ENCODE data around the gene HOXA3. TPM values are rescaled to one million over a fixed set of nuclear protein-coding genes. Genes with fewer than 3 reads are reported as not detected.

The HOXA3 gene
- polyA plus RNA-seq, 1 donor (not counting 4 experiments of a cell fraction or from before 2014, with no cell fraction given) = 0.58 TPM

DNA sequence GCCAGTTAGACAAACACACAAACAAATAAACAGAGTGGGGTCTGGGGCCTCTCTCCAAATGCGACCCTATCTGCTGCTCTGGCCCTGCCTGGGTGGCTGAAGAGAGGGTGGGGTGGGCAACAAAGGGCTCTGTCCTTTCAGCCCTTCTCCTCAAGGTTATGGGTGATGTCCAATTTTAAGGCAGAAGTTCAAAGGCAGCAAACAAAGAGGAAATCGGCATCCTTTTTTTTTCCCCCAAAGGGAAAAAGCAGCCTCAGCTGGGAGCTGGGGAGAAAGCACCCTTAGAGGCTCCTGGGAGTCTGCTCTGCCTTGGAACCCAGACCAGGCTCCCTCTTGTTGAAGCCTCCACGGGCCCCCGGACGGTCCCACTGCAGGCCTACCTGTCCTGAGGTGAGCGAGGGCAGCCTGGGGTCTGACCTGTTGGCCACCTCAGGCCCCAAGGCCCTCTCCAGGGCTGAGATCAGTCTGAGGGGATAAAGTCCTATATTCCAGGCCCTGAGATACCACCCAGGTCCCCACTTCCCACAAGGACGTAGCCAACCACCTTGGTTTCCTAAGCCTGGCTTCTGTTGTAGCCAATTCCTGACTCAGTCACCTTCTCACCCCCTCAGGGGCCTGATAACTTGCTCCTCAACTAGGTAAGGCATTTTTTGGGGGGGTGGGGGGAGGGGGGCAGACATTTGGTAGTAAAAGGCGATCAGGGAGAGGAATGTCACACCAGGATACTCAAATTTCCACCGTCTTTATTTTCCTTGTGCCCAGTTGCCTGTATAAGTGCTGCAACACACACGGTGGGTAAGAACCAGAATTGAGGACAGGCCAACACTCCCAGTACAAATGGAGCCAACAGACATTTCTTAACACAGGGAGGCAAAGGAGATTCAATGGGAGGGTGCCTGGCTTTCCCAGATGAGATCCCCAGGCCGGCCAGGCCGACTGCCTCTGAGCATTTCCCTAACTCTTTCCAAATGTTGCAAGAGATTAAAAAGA lies 28.3 kb upstream of the HOXA3 start:
- peaks cover 37% of the 10 kb centered on the region for H3K27me3 ChIP-seq (ENCODE audit: control insufficient read depth, extremely low read depth, insufficient read depth, low read length)
- H3K9me1 ChIP-seq (ENCODE audit: control insufficient read depth, extremely low read depth, insufficient read depth, low read length) = no peaks in the 10 kb centered on the region
- no peaks in the 10 kb centered on the region for H4K20me1 ChIP-seq (ENCODE audit: control insufficient read depth, extremely low read depth, insufficient read depth, low read length)
- no peak for DNase-seq (ENCODE audit: low read depth, low spot score)
- no peaks in the 10 kb centered on the region for H3K79me2 ChIP-seq (ENCODE audit: control insufficient read depth, insufficient read depth, low read length)
- H2AFZ ChIP-seq (ENCODE audit: control insufficient read depth, low read length) = no peak overlapping the region
- H3K36me3 ChIP-seq (ENCODE audit: control insufficient read depth in 2 of 2, extremely low read depth in 1 of 2, insufficient read depth in 2 of 2, low read length in 2 of 2) = no peaks in the 10 kb centered on the region
- no peak overlapping the region for H3K4me2 ChIP-seq (ENCODE audit: control insufficient read depth, extremely low read depth, insufficient read depth, low read depth, low read length)
- H3K9me3 ChIP-seq (ENCODE audit: control insufficient read depth, low read depth, low read length) = no peaks in the 10 kb centered on the region
- H3K27ac ChIP-seq (ENCODE audit: control insufficient read depth, insufficient read depth, low read length) = no peak overlapping the region
- H3K9ac ChIP-seq (ENCODE audit: control insufficient read depth, extremely low read depth, insufficient read depth, low read length) = no peak overlapping the region
- FAIRE-seq = no peak
- dilution Hi-C loops (cut with MboI; ENCODE audit: extremely low pct_ligation_motif_present, low sequenced_read_pairs) = no loop called here
- TF ChIP-seq, protein P1, sequence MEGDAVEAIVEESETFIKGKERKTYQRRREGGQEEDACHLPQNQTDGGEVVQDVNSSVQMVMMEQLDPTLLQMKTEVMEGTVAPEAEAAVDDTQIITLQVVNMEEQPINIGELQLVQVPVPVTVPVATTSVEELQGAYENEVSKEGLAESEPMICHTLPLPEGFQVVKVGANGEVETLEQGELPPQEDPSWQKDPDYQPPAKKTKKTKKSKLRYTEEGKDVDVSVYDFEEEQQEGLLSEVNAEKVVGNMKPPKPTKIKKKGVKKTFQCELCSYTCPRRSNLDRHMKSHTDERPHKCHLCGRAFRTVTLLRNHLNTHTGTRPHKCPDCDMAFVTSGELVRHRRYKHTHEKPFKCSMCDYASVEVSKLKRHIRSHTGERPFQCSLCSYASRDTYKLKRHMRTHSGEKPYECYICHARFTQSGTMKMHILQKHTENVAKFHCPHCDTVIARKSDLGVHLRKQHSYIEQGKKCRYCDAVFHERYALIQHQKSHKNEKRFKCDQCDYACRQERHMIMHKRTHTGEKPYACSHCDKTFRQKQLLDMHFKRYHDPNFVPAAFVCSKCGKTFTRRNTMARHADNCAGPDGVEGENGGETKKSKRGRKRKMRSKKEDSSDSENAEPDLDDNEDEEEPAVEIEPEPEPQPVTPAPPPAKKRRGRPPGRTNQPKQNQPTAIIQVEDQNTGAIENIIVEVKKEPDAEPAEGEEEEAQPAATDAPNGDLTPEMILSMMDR (optimal IDR thresholded peaks at IDR 0.05 in 1 of 3, IDR thresholded peaks at IDR 0.05 in 1 of 3, conservative IDR thresholded peaks at IDR 0.05 in 1 of 3; ENCODE audit: extremely low read depth in 1 of 3, insufficient read depth in 2 of 3, low read length in 3 of 3) = no peak
- TF ChIP-seq EZH2 (IDR thresholded peaks at IDR 0.05; ENCODE audit: low read length) = no peak
- H3K4me3 ChIP-seq (ENCODE audit: control insufficient read depth in 2 of 3, extremely low read depth in 1 of 3, insufficient read depth in 2 of 3, low read depth in 1 of 3, low read length in 3 of 3) = no peak overlapping the region
- peaks cover 13% of the 10 kb centered on the region for H3K4me1 ChIP-seq (ENCODE audit: control insufficient read depth, extremely low read depth, insufficient read depth, low read length)

DNA sequence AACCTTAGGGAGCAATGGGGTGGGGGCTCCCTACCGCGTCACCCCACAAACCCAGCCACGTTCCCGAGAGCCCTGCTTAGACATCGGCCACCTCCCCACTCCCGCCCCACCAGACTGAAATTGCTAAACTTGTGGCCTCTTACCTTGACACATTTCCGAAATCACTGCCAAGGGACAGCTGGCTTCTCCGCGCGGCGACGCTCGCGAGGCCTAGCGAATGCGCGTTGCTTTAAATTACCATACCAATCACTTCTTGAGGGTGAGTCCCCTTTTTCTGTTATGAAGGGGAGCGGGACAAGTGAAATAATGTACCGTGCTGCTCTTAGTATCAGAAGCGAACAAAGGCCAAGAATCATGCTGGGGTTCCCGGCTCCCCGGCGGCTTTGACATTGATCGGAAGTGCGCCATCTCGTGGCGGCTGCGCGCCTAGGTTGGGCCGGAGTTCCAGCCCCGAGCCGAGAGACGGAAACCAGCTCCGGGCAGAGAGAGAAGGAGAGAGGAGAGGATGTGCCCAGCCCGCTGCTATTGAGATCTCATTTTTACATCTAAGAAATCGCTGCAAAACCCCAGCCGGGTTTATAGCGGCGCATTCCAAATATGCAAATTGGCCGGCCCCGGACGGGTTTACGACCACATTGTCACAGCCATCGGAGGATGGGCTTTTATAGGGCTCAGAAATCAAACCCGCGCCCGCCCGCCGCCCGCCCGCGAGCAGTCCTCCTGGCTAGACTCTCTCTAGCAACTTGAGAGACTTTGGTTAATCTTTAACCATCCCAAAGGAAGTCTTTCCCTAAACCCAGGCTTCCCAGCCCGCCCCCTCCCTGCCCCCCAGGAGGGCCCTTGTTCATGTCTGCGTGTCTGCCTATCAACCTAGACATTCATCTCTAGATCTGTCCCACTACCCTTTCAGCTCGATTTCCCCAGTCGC lies 27.4 kb upstream of the HOXA3 start:
- no peak overlapping the region for H3K27ac ChIP-seq (ENCODE audit: control insufficient read depth, insufficient read depth, low read length)
- H3K4me1 ChIP-seq (ENCODE audit: control insufficient read depth, extremely low read depth, insufficient read depth, low read length) = peaks cover 10% of the 10 kb centered on the region
- H3K27me3 ChIP-seq (ENCODE audit: control insufficient read depth, extremely low read depth, insufficient read depth, low read length) = peaks cover 32% of the 10 kb centered on the region
- no peaks in the 10 kb centered on the region for H3K9me1 ChIP-seq (ENCODE audit: control insufficient read depth, extremely low read depth, insufficient read depth, low read length)
- FAIRE-seq (peak; percentile 20), DNase-seq (ENCODE audit: low read depth, low spot score) (no peak)
- no peak overlapping the region for H3K9ac ChIP-seq (ENCODE audit: control insufficient read depth, extremely low read depth, insufficient read depth, low read length)
- H3K79me2 ChIP-seq (ENCODE audit: control insufficient read depth, insufficient read depth, low read length) = no peaks in the 10 kb centered on the region
- no peaks in the 10 kb centered on the region for H4K20me1 ChIP-seq (ENCODE audit: control insufficient read depth, extremely low read depth, insufficient read depth, low read length)
- H3K36me3 ChIP-seq (ENCODE audit: control insufficient read depth in 2 of 2, extremely low read depth in 1 of 2, insufficient read depth in 2 of 2, low read length in 2 of 2) = no peaks in the 10 kb centered on the region
- H2AFZ ChIP-seq (ENCODE audit: control insufficient read depth, low read length) = no peak overlapping the region
- no peaks in the 10 kb centered on the region for H3K9me3 ChIP-seq (ENCODE audit: control insufficient read depth, low read depth, low read length)
- dilution Hi-C loops (cut with MboI; ENCODE audit: extremely low pct_ligation_motif_present, low sequenced_read_pairs) = no loop called here
- no peak overlapping the region for H3K4me3 ChIP-seq (ENCODE audit: control insufficient read depth in 2 of 3, extremely low read depth in 1 of 3, insufficient read depth in 2 of 3, low read depth in 1 of 3, low read length in 3 of 3)
- no peak for TF ChIP-seq EZH2 (IDR thresholded peaks at IDR 0.05; ENCODE audit: low read length)
- TF ChIP-seq, protein P1 (optimal IDR thresholded peaks at IDR 0.05 in 1 of 3, IDR thresholded peaks at IDR 0.05 in 1 of 3, conservative IDR thresholded peaks at IDR 0.05 in 1 of 3; ENCODE audit: extremely low read depth in 1 of 3, insufficient read depth in 2 of 3, low read length in 3 of 3) = peak; percentile 80 to 92 (median 80)
- peak overlapping the region; percentile 29 for H3K4me2 ChIP-seq (ENCODE audit: control insufficient read depth, extremely low read depth, insufficient read depth, low read depth, low read length)

Measured in keratinocyte (primary cell).